Skeletal muscle tissue (tissue), 4 donors: ENCODE measurements around the gene STARD5. TPM values are rescaled to one million over a fixed set of nuclear protein-coding genes. Genes with fewer than 3 reads are reported as not detected.

Experiments
- H3K27ac ChIP-seq: one replicate; pipeline ENCODE4 v1.7.0; 2013; ENCODE audit warnings: mild to moderate bottlenecking, low read depth, low read length, inconsistent platforms
- H3K27me3 ChIP-seq, 3 donors: one replicate each; pipeline ENCODE4 v1.7.0; 2013; ENCODE audit warnings: low read length in 3 of 3; ENCODE audit not compliant: control insufficient read depth in 3 of 3, insufficient read depth in 3 of 3
- H3K36me3 ChIP-seq, 3 donors: one replicate each; pipeline ENCODE4 v1.7.0; 2013; ENCODE audit warnings: low read length in 3 of 3; ENCODE audit not compliant: control insufficient read depth in 3 of 3, insufficient read depth in 3 of 3
- H3K4me1 ChIP-seq, 3 donors: one replicate each; pipeline ENCODE4 v1.7.0; 2013; ENCODE audit warnings: low read length in 3 of 3, mild to moderate bottlenecking in 3 of 3; ENCODE audit not compliant: control insufficient read depth in 3 of 3, insufficient read depth in 3 of 3
- H3K4me3 ChIP-seq, 3 donors: one replicate each; pipeline ENCODE4 v1.7.0; 2013; ENCODE audit warnings: low read length in 3 of 3
- H3K9ac ChIP-seq, 3 donors: one replicate each; pipeline ENCODE4 v1.7.0; 2013; ENCODE audit warnings: low read length in 3 of 3, mild to moderate bottlenecking in 3 of 3, moderate library complexity in 2 of 3, low read depth in 1 of 3
- H3K9me3 ChIP-seq, 3 donors: one replicate each; pipeline ENCODE4 v1.7.0; 2013; ENCODE audit warnings: low read length in 3 of 3; ENCODE audit not compliant: control insufficient read depth in 3 of 3
- total RNA-seq: library from RNA; depleted of rRNA; stranded (reverse); fragments of >200 nt; gene quantifications from one replicate; pipeline ENCODE4 v1.2.3, GENCODE V29; 2014
- donor health status: Osteomylitis.

STARD5 gene
- total RNA-seq, 1 donor from 2014 or later: 2.1 TPM

DNA sequence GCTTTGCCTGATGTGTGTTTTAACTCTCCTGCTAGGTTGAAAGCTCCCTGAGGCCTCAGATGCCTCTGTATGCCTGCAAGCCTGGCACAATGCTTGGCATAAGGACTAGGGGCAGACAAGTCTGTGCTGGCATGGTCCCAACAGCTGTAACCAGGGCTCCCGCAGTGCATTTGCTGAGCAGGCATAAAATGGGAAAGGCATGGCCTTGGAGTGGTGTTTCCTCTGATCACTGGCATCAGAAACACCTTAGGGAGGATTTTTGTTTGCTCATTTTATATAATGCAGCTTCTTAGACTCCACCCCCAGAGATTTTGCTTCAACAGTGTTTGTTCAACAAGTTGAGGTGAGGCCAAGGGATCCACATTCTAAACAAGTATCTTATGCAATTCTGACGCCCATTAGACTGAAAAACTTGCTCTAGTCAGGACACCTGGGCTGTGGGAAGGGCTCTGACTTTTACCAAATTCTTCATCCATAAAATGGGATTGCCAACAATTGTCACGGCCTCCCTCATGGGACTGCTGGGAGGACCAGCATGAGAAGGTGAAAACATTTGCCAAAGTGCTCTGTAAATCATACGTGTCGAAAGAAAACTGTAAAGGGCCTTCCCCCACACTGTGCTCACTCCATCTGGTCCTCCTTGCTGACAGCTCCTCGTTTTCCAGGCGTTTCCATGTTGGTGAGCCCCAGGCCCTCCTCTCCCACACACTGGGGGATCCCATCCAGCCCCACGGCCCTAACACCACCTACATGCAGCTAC lies 43.1 kb downstream of the STARD5 start:
- no peak overlapping the region for H3K4me3 ChIP-seq
- no peaks in the 10 kb centered on the region for H3K27me3 ChIP-seq

DNA sequence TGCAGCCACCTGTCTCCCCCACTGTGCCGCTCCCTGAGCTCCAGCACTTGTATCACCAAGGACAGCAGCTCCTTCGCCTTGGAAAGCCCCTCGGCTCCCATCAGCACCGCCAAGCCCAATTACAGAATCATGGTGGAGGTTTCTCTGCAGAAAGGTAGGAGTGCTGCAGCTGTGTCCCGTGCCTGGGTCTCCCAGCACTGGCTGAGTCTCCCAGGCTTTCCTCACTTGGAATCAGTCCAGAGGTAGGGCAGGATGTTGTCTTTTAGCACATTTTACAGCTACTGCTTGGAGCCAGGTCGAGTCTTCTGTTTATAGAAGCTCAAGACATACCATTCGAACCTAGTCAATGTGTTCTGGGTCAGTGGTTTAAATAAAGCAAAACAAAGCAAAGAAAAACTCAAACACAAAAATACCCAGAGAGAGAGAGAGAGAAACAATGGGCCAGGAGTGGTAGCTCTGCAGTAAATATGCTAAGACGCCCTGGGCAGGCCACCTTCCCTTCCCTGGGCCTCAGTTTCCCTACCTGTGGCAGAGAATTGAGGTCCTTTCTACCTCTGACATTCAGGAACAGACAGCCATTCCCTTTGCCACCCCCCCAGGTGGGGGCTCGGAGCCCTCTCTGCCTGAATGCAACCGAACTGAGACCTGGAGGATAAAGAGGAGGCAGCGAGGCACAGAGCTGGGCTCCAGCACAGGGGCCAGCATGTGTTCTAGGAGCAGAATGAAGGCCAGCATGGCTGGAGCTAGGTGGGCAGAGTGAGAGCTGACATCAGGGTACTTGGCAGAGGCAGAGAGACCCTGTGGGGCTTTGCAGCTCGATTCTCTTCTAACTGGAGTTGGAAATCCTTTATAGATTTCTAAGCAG lies 44.1 kb downstream of the STARD5 start:
- peaks cover 0 to 2% (median 0%) of the 10 kb centered on the region in 3 donors for H3K36me3 ChIP-seq
- no peaks in the 10 kb centered on the region for H3K4me1 ChIP-seq
- H3K9ac ChIP-seq: no peak overlapping the region
- peaks cover 0 to 2% (median 0%) of the 10 kb centered on the region in 3 donors for H3K9me3 ChIP-seq
- H3K4me3 ChIP-seq: no peak overlapping the region
- no peak overlapping the region for H3K27ac ChIP-seq
- no peaks in the 10 kb centered on the region for H3K27me3 ChIP-seq

More for the DNA sequence above, 43.1 kb downstream of the STARD5 start:
- no peak overlapping the region for H3K27ac ChIP-seq
- no peak overlapping the region for H3K9ac ChIP-seq
- H3K36me3 ChIP-seq: peaks cover 0 to 2% (median 0%) of the 10 kb centered on the region in 3 donors
- H3K4me1 ChIP-seq: no peaks in the 10 kb centered on the region
- H3K9me3 ChIP-seq: peaks cover 0 to 2% (median 0%) of the 10 kb centered on the region in 3 donors

DNA sequence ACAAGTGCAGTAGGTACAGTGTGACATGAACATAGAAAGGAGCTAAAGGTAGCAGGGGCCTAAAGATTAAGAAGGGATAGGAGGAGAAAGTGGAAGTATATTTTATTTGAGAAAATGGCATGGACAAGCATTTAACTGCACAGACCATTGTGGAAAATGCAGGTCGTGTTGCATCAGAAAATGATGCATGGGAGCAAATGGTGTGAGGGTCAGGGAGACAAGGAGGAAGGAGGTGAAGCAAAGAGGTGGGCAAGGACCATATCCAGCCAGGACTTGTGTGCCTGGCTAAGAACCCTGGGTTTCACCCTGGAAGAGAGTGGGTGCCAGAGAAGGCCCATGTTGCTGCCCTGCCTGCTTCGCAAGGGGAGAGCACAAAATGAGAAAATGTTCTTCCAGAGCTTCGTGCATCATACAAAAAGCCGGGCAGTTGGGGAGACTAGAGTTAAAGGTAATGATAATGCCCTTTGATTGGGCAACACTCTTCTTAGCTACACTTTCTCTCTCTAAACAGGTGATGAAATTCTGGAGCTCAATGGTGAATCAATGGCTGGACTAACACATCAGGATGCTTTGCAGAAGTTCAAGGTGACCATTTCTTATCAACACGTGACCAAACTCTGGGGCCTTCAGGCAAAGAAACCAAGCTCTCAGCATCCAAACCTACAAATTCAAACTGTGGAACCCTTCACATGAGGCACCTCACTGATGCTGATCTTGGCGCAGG lies 45.5 kb downstream of the STARD5 start:
- H3K27me3 ChIP-seq: no peaks in the 10 kb centered on the region
- peaks cover 0 to 2% (median 0%) of the 10 kb centered on the region in 3 donors for H3K9me3 ChIP-seq
- H3K4me1 ChIP-seq: no peaks in the 10 kb centered on the region
- H3K36me3 ChIP-seq: peaks cover 0 to 2% (median 0%) of the 10 kb centered on the region in 3 donors
- H3K4me3 ChIP-seq: no peak overlapping the region
- no peak overlapping the region for H3K9ac ChIP-seq
- no peak overlapping the region for H3K27ac ChIP-seq

DNA sequence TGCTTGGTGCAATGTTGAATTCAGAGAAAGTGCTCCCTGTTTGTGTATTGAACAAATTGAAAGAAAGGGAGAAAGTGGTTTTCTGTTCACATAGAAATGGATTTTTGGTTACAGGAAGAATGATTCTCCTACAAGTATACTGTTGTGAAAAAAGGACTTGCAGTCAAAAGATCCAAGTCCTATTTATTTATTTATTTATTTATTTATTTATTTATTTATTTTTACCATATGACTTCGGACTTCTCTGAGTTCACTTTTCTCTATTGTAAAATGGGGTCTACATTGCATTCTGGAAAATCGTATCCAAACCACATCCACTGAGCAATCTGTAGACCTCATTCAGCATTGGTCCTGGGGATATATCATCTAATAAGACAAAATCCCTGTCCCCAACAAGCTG lies 46.1 kb downstream of the STARD5 start:
- Histone ChIP-seq H3K27me3 (no peaks in the 10 kb centered on the region), H3K4me3 (no peak overlapping the region), H3K9ac (no peak overlapping the region), H3K9me3 (peaks cover 0 to 2% (median 0%) of the 10 kb centered on the region in 3 donors), H3K36me3 (peaks cover 0 to 2% (median 0%) of the 10 kb centered on the region in 3 donors), H3K27ac (no peak overlapping the region), H3K4me1 (no peaks in the 10 kb centered on the region)

DNA sequence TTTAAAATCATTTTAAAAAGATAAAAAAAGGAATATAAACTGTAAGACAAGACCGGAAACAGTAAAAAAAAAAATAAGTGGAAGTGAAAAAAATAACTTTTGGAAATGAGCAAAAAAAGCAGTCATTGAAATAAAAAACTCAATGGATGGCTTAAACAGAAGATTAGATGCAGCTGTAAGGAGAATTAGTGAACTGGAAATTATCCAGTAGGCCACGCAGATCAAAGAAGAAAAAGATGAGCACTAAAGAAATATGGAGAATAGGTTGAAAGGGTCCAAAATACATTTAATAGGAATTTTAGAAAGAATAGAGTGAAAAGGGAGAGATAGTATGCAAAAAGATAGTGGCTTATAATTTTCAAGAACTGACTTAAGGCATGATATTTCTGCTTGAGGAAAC lies 47.0 kb downstream of the STARD5 start:
- H3K9me3 ChIP-seq: peaks cover 0 to 2% (median 0%) of the 10 kb centered on the region in 3 donors
- H3K36me3 ChIP-seq: peaks cover 0 to under 1% (median 0%) of the 10 kb centered on the region in 3 donors
- no peak overlapping the region for H3K9ac ChIP-seq
- H3K4me1 ChIP-seq: no peaks in the 10 kb centered on the region
- H3K27me3 ChIP-seq: no peaks in the 10 kb centered on the region
- no peak overlapping the region for H3K4me3 ChIP-seq
- no peak overlapping the region for H3K27ac ChIP-seq

DNA sequence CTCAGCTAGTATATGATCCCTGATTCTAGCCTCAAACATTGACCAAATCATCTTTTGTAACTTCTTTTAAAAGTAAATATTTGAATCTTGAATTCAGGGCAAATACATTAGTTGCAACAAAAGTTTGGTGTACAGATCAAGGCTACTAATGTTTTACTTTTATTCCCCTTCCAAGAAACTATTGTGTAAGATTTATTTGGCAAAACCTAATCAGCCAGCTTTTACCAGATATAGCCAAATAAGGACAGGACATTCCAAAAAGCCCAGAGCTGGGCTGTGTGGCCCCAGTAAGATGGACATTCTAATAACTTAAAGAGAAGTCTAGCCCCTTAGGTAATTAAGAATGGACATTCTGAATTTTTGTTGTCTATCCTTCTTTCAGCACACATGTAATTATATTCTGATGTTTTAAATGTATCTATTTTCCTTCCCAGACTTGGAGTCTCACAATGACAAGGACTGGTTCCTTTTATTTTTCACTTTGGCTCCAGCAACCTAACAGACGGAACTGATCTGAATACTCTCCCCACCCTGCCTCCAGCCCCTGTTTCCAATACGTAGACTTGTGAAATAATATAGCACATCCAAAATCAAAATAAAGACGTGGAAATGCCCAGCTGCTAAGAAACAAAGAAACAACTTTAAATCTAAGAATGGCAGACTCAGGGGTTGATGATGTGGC lies 48.1 kb downstream of the STARD5 start:
- no peak overlapping the region for H3K9ac ChIP-seq
- peaks cover 0 to 2% (median 0%) of the 10 kb centered on the region in 3 donors for H3K9me3 ChIP-seq
- H3K4me3 ChIP-seq: no peak overlapping the region
- peaks cover 0 to 3% (median 0%) of the 10 kb centered on the region in 3 donors for H3K27me3 ChIP-seq
- H3K4me1 ChIP-seq: no peaks in the 10 kb centered on the region
- H3K36me3 ChIP-seq: no peaks in the 10 kb centered on the region
- no peak overlapping the region for H3K27ac ChIP-seq

DNA sequence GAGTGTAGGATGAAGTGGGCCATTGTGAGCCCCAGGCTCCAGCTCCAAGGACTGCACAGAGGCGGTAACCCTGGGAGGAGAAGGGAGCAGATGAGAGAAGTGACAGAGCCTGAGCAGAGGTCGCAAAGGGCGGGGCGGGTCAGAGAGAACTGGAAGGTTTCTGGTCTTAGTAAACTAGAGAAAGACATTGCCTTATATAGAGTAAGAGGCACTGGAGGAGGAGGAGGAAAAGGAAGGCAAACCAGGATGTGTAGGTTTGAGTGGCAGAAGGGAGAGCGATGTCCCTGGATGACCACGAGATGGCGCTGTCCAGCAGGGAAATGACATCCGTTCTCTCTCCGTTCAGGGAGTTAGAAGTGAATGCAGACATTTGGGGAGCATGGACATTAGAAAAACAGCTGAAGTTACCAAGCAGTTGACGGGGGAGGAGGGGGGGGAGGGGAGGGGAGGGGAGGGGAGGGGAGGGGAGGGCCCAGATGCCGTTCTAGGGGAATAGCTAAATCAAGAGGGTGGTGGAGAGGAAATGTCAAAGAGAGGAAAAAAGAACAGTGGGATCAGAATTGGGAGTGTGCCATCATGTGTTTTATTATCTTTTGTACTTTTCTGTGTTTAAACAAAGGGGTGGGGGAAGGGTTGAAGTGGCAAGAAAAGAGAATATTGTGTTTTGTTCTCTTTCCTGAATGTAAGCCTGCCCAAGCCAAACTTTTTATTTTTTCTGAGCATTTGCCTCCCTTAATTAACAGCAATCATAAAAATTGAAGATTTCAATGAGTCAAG lies 48.8 kb downstream of the STARD5 start:
- no peak overlapping the region for H3K27ac ChIP-seq
- no peaks in the 10 kb centered on the region for H3K4me1 ChIP-seq
- no peak overlapping the region for H3K9ac ChIP-seq
- no peak overlapping the region for H3K4me3 ChIP-seq
- H3K9me3 ChIP-seq: peaks cover 0 to 2% (median 0%) of the 10 kb centered on the region in 3 donors
- peaks cover 0 to 3% (median 0%) of the 10 kb centered on the region in 3 donors for H3K27me3 ChIP-seq
- H3K36me3 ChIP-seq: no peaks in the 10 kb centered on the region

DNA sequence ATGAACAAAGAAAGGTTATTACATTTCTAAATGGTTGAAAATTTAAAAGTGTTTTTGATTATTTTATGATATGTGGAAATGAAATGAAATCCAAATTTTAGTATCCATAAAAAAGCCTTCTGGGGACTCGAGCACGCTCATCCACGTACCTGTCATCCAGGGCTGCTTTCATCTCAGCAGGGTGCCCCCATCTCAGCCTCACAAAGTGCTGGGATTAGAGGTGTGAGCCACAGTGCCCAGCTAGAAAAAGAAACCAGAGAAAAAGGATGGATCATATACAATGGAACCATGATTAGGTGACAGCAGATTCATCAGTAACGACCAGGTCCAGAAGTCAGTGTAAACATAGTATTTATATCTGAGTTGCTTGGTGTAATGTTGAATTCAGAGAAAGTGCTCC lies 49.7 kb downstream of the STARD5 start:
- Histone ChIP-seq H3K9ac (no peak overlapping the region), H3K36me3 (no peaks in the 10 kb centered on the region), H3K27ac (no peak overlapping the region), H3K9me3 (peaks cover 0 to 2% (median 0%) of the 10 kb centered on the region in 3 donors), H3K4me3 (no peak overlapping the region), H3K4me1 (no peaks in the 10 kb centered on the region), H3K27me3 (peaks cover 0 to 6% (median 0%) of the 10 kb centered on the region in 3 donors)

DNA sequence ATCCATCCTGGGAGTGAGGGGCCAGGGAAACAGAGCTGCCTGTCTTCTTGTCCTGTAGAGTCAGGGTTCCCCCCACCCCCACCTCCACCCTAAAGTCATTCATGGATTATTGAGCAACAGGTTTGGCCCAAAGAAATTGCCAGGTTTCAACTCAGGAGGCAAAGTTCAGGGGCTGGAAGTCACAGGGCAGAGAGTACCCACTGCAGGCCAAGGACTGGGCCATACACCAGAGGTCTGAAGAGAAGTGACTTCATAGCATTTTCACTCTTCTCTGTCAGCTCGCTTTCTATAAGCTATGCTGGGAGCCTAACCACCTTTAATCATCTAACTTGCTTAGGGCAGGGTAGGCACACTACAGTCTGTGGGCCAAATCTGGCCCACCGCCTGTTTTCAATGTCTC lies 50.1 kb downstream of the STARD5 start:
- Histone ChIP-seq H3K27ac (no peak overlapping the region), H3K9ac (no peak overlapping the region), H3K4me1 (no peaks in the 10 kb centered on the region)

More for the DNA sequence above, 50.1 kb downstream of the STARD5 start:
- H3K4me3 ChIP-seq: no peak overlapping the region
- H3K9me3 ChIP-seq: peaks cover 0 to 2% (median 0%) of the 10 kb centered on the region in 3 donors
- H3K36me3 ChIP-seq: no peaks in the 10 kb centered on the region
- peaks cover 0 to 7% (median 0%) of the 10 kb centered on the region in 3 donors for H3K27me3 ChIP-seq
